ENCODE data around the gene ZDHHC7.

ZDHHC7 gene, protein sequence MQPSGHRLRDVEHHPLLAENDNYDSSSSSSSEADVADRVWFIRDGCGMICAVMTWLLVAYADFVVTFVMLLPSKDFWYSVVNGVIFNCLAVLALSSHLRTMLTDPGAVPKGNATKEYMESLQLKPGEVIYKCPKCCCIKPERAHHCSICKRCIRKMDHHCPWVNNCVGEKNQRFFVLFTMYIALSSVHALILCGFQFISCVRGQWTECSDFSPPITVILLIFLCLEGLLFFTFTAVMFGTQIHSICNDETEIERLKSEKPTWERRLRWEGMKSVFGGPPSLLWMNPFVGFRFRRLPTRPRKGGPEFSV

GRCh38 chr16:85010931-85011845 is at the start of gene ZDHHC7:
Gene ZDHHC7, minus strand, starts transcription at chr16:85011535. Its CDS starts 20,917 bp downstream, at chr16:84990618.
- no peak; the same call in 1 of the 2 replicates for TF ChIP-seq CTCF (IDR thresholded peaks at IDR 0.05; ENCODE audit: low read depth, low read length)
- DNase-seq (ENCODE audit: extremely low read depth, low read depth), result peak; percentile 56

GRCh38 chr16:85058909-85059308 is 47.6 kb upstream of the ZDHHC7 start:
- DNase-seq (ENCODE audit: extremely low read depth, low read depth), result no peak
- TF ChIP-seq CTCF (IDR thresholded peaks at IDR 0.05; ENCODE audit: low read depth, low read length), result no peak

DNA sequence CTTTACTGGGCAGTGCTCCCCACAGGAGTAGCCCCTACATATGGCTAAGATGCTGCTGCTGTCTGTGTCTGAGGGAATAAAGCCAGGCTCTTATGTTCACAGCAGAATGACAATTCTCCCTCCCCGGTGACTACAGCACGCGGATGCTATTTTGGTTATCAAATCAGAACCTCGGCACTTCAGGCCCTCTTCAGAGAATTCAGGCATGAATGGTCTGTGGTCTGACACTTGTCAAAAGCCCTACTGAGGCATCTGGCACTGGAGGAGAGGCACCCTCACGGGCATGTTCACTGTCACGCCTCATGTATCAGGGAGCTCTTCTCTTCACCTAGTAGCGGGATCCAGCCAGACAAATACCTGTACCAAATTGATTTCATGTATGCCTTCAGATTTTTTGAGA is 46.6 kb upstream of the ZDHHC7 start:
- TF ChIP-seq CTCF (IDR thresholded peaks at IDR 0.05; ENCODE audit: low read depth, low read length), result no peak
- no peak for DNase-seq (ENCODE audit: extremely low read depth, low read depth)

- peak; percentile 3 for TF ChIP-seq CTCF (IDR thresholded peaks at IDR 0.05; ENCODE audit: low read depth, low read length)
- DNase-seq (ENCODE audit: extremely low read depth, low read depth), result no peak
Measured at GRCh38 chr16:85057212-85057889, 46.0 kb upstream of the ZDHHC7 start.

DNA sequence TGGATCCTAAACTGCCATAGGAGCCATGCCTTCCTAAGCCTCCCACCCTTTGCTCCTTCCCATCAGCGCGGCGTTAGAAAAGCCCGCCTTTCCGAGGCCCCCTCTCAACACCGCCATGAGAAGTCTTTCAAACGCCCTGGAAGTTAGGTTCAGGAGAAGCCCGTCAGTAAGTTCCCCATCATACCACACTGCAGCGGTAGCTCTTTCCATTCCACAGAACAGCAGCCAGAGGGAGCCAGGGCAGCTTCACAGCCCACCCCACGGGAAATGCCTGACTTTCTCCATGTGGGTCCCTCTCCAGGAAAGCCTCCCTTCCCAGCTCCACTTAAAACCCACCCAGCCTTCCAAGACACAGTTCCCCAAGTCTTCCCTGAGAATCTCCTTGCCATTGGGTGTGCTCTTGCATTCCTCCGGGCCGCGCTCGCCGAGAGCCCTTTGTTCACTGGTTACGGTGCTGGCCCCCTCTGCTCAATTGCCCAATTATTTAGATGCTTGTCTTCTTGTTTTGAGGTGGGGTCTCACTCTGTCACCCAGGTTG is 44.9 kb upstream of the ZDHHC7 start:
- DNase-seq (ENCODE audit: extremely low read depth, low read depth), result no peak
- peak; percentile 23 for TF ChIP-seq CTCF (IDR thresholded peaks at IDR 0.05; ENCODE audit: low read depth, low read length)

GRCh38 chr16:85055493-85056210 is 44.3 kb upstream of the ZDHHC7 start:
- DNase-seq (ENCODE audit: extremely low read depth, low read depth), result no peak
- no peak for TF ChIP-seq CTCF (IDR thresholded peaks at IDR 0.05; ENCODE audit: low read depth, low read length)
